HG03025 (cell line): Measurements from ENCODE around the gene C1S.
"Not testable (repeated sequence)": the region's sequence is repeated elsewhere in the genome, so short reads cannot be mapped to it uniquely, and the experiment has no call there.

ENCODE experiments used
- ATAC-seq: cut with Tn5 transposase; IDR thresholded peaks from one replicate; pipeline ENCODE4 v1.9.1; 2021; ENCODE audit warnings: mild to moderate bottlenecking, moderate library complexity; ENCODE audit not compliant: unreplicated experiment, low FRiP score

Gene C1S

DNA sequence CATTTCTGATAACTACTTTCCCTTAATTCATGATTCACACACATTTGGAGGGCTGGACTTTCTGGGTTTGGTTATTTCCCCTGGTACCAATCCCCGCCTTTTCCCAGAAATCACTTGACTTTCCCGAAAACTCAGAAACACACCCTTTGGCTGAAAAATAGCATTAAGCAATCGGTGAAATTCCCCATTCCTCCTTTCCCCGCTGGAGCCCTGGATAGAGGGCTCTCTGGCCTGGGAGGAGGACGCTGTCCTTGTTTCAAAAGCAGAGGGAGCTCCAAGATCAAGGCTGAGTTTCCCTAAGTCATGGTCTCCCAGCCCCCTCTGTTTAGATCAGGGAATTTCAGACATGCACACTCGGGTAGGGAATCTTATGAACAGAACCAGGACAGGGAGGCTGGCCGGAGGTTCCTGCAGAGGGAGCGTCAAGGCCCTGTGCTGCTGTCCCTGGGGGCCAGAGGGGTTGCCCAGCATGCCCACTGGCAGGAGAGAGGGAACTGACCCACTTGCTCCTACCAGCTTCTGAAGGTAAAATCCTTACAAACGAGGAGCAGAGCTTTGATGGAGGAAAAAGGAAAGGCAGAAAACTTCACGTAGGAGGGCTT, at the start of gene C1S:
Gene C1S (plus strand): TSS at position 366 of the 602 bp plus-strand sequence. CDS start 1,195 bp downstream, outside the sequence.
- ATAC-seq = no peak

DNA sequence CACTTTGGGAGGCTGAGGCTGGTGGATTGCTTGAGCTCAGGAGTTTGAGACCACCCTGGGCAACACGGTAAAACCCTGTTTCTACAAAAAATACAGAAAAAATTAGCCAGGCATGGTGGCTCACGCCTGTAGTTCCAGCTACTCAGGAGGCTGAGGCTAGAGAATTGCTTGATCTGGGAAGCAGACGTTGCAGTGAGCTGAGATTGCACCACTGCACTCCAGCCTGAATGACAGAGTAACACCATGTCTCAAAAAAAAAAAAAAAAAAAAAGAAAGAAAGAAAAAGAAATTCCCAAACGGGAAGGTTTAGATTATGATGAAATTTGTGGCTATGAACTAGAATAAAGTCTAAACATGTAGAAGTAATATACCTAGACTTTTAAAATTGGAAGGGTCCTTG, 49.1 kb upstream of the C1S start:
- not testable (repeated sequence) for ATAC-seq

DNA sequence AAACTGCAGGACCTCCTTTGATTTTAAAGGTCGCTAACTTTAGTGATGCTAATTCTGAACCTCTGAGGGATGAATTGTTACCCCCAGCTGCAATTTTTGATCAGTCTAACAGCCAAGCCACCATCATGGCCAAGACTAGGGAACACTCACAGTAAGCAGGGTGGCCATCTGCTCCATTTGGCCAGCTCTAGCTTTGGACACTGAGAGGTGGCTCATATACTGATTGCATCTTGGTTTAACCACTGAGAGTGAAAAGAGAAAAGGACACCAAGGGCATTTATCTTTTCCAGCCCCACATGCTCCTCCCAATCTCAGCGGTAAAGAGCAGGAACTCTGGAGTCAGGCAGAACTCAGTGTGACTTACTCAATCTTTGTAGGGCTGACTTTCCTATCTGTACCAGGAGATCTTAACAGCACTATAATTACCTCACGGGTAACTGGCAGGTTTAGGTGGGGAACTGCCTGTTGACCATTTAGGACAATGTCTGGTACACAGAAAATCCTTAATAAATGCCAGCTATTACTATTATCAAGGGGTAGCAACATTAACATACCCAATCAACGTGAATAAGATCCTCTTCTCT, 48.4 kb upstream of the C1S start:
- ATAC-seq = no peak

DNA sequence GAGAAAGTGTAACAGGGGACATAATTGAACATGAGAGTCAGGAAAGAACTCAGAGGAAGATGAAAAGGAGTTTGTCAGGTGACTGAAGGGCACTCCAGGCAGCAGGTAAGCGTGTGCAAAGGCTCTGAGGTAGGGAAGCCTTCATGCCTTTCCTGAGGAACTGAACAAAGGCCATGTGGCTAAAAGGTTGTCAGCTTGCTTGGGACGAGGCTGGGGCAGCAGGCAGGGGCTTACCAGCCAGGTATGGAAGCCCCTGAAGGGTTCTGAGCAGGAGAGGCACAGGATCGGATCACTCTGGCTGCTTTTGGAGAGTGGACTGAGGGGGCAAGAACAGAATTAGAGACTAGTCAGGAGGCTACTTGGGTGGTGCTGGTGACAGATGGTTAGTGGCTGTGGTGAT, 47.4 kb upstream of the C1S start:
- ATAC-seq = no peak

DNA sequence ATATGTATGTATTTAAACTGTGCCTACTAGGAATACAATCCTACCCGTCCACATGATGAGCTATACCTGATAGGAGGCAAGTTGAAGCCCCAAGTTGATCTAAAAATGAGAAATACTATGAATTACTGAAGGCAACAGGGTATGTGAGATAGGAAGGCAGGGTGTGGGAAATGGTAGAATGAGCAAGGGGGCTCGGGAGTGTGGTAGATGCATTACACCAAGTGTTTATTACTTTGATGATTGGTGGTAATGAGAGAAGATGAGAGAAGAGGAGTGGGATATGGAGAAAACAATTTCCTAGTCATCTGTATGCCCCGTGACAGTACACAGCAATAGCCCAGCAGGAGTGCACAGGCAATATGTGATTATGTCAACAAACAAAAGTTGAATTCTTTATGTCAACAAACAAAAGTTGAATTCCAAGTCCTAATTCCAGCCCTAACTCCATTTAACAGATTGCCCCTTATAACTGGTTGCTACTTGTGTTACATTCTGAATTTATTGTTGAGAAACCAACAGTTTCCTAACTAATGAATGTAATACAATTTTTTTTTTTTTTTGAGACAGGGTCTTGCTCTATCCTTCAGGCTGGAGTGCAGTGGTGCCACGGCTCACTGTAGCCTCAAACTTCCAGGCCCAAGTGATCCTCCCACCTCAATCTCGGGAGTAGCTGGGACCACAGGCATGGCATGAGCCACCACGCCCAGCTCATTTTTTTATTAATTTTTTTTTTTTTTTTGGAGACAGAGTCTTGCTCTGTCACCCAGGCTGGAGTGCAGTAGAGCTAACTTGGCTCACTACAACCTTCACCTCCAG, 44.8 kb upstream of the C1S start:
- no peak for ATAC-seq

DNA sequence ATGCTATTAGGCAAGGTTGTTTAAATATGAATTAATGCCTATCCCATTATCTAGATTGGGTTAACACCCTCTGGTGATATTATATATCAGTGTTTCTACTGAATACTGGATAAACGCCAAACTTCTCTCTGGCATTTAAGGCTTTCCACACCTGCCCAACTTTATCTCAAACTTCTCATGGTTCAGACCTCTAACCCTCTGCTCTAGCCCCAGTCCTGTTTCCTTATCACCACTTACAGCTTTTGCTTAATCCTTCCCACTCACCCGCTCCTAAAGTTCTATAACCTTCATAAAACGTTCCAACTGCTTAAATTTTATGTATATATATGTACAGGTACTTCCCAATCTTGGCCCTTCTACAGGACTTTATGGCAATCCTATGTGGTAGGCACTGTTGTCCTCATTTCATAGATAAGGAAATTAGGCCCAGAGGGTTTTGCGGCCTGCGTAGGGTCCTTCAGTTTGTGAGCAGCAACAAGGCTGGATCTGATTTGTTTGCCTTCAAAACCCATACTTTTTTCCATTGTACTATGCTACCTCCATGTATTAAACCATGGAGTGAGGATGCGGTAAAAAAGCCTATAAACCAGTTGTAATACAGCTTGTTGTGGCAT, 43.5 kb upstream of the C1S start:
- no peak for ATAC-seq

DNA sequence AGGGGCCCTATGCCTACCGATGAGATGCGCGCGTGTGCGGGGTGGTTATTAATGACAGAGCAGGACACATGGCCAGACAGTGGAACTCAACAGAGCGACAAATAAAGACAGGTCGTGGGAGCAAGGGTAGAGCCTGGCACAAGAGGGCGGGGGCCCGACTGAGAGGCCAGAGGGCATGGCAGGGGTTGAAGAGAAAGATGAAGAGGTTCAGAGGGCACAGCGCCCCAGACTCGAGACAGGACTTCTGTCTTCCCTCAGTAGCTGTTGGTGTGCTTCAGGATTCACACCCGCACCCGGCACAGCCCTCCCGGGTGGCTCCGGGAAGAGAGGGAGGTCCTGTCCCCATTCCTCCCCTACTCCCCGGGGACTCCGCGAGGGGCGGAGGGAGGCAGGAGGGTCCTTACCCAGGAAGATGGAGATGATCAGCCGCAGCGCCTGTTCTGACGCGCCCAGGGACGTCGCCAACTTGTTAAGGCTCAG, 42.6 kb upstream of the C1S start:
- ATAC-seq = peak; percentile 9

DNA sequence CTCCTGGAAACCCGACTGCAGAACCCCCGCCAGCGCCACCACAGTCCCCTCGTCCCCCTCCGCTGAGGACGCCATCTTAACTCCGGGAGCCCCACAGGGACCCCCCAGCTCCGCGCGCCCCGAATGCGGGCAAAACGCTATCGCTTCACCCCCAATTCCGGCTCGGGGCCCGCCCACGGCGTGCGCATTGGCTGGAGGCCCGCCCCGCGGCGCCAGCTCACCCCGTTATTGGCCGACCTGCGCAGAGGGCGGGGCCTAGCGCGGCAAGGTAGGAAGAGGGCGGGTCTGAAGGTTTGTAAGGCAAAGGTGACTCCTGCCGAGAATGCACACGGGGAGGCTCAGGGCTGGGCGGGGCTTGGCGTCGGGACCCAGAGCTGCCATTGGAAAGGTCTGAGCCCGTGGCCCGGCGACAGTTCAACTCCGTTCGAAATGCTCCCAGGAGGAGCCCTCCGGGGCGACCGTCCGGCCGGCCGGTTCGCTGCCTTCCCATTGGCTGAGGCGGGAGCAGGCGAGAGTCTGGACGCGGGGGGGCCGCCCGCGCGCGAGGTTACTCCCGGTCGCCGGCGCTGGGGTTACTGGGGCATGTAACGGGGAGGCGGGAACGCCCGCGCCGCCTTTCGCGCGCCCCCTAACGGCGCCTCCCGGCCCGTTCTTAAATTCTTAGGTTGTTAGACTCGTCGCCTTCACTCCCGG, 42.0 kb upstream of the C1S start, which contains the start of gene LPCAT3:
Gene LPCAT3 (minus strand): TSS at position 127 of the 693 bp plus-strand sequence. CDS start 52 bp downstream, at position 75.
- peak; percentile 92 for ATAC-seq

DNA sequence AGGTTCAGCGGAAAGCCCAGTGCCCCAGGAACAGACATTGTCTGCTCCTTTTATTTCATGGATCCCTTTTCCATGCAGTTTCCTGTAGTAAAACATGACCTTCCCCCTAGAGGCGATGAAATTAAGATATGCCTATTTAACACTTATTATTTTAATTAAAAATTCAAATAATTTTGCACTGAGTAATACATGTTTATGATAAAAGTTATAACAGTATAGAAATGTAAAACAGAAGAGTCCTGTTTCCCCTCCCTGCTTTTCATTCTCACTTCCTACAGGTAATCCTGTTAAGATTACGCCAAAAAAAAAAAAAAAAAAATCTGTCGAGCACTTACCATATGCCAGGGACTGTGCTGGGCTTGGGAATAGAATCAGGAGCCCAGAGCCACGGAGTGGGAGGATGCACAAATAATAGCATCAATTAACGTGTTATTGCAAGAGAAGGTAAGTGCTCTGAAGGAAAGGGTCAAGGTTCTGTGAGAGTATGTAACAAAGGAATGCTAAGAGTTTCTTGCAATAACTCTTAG, 41.4 kb upstream of the C1S start:
- ATAC-seq = no peak

DNA sequence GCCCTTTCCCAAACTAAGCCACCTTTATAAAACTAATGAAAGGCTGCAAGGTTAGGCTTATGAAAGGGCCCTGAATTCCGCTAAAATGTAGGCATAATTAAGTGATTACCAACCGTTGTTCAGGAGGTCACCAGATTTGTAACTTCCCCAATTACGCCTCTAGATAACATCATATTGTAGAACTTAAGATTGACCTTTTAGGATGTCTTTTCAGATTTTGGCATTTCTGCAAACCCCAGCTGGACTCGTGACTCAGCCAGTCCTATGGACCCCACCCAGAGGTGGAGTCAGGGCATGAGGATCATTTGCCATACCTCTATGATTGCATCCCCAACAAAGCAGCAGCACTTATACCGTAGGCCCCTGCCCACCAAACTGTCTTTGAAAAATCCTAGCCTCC, 38.6 kb upstream of the C1S start:
- no peak for ATAC-seq

DNA sequence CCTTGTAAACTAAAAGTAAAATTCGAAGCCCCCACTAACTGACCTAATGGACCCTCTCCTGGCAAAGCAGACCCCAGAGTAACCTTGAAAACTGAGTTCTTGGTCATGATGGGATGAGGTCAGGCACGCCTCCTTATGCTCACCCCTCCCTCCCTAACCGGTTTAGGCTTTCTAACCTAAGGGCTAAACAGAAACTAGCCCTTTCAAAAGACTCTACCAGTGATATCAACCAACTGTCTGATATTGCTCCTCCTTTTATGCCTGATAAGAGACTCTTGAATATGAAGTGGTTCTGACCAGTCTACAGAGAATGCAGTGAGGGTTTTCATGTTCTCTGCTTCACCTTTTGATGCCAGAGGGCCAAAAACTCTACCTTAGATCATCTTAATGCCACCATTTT, 37.4 kb upstream of the C1S start:
- no peak for ATAC-seq

DNA sequence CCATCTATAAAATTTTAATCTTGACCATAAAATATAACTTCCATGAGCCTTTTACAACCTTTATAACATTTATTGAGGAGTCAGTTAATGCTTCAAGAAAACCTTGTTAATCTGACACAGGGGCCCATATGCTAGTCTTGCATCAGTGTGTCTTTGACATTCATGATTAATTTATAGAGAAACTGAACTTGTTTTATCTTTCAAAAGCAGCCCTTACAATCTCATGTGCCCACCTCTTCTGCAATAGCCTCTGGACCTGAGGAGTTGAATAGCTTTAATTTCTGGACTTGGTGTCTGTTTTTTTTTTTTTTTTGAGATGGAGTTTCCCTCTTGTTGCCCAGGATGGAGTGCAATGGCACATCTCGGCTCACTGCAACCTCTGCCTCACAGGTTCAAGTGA, 33.7 kb upstream of the C1S start:
- ATAC-seq = no peak

DNA sequence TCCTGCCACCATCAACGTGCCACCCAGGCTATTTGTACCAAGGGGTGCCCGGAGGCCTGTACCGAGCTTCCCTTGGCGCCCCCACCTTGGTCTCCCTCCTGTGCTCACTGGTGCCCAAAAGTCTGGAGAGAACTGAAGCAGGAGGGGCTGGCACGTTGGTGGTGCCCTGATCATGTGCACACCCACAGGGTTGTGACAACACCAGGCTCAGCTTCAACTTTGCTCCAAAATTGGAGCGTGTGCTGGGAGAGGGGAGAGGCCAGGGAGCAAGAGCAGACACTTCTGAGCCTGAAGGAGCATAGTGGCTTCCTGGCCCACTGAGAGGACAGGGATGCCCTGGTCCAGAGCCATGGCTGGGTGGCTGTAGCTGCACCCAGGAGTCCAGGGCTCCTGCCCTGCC, 29.2 kb upstream of the C1S start:
- ATAC-seq = no peak

DNA sequence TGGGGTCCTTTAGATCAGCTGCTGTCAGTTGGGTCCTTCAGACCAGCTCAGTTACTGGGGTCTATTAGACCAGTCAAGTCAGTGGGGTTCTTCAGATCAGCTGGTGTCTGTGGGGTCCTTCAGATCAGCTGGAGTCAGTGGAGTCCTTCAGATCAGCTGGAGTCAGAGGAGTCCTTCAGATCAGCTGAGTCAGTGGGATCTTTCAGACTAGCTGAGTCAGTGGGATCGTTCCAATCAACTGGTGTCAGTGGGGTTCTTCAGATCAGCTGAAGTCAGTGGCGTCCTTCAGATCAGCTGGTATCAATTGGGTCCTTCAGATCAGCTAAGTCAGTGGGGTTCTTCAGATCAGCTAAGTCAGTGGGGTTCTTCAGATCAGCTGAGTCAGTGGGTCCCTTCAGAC, 27.5 kb upstream of the C1S start:
- ATAC-seq = no peak

DNA sequence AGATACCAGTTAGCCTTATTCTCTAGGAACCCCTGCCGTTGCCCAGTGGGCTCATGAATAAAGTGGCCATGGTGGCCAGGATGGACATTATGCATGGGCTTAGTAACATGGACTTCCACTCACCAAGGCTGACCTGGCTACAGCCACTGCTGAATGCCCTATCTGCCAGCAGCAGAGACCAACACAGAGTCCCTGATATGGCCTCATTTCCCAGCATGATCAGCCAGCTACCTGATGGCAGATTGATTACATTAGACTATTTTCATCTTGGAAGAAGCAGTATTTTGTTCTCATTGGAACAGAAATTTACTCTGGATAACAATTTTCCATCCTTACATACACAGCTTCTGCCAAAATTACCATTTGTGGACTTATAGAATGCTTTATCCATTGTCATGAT, 26.1 kb upstream of the C1S start:
- no peak for ATAC-seq

DNA sequence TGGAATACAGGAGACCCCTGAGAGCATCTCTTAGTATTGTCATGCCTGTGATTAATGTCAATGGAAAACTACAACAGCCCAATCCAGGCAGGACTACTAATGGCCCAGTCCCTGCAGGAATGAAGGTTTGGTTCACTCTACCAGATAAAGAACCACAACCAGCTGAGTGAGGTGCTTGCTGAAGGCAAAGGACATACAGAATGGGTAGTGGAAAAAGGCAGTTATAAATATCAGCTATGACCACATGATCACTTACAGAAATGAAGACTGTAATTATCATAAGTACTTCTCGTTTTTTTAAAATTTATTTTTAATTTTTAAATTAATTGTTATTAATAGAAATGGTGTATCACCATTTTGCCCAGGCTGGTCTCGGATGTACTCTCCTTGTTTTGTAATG, 25.1 kb upstream of the C1S start:
- no peak for ATAC-seq

DNA sequence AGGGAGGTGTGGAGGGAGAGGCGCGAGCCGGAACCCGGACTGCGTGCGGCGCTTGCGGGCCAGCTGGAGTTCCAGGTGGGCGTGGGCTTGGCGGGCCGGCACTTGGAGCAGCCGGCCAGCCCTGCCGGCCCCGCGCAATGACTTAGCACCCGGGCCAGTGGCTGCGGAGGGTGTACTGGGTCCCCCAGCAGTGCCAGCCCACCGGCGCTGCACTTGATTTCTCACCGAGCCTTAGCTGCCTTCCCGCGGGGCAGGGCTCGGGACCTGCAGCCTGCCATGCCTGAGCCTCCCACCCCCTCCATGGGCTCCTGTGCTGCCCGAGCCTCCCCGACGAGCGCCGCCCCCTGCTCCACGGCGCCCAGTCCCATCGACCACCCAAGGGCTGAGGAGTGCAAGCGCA, 23.1 kb upstream of the C1S start:
- not testable (repeated sequence) for ATAC-seq

DNA sequence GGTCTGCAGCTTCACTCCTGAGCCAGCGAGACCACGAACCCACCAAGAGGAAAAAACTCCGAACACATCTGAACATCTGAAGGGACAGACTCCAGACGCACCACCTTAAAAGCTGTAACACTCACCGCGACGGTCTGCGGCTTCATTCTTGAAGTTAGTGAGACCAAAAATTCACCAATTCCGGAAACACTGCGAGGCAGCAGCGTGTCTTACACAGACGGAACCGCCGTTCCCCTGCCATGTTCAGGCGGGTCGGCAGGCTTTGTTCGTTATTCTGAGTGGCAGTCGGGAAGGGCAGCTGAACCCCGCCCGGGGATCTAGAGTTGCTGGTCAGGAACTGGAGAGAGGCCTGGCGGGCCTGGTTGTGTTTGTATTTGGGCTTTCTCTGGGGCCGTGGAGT, 21.9 kb upstream of the C1S start:
- no peak for ATAC-seq

DNA sequence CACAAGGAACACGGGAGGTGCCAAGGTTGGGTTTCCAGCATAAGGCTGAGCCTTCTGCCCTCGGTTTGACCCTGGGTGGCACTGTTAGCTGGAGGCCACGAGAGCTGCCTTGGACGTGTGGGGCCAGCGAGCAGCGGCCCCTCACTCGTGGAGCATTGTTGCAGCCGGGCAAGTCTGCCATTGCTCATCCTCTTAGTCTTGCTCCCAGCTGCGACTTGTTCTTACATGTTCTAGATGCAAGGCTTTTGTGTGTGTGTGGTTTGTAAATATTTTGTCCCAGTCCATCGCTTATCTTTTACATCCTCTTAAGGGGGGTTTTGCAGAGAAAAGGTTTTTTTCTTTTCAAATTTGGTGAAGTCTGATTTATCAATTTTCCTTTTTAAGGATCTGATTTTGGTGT, 21.1 kb upstream of the C1S start:
- ATAC-seq = no peak

DNA sequence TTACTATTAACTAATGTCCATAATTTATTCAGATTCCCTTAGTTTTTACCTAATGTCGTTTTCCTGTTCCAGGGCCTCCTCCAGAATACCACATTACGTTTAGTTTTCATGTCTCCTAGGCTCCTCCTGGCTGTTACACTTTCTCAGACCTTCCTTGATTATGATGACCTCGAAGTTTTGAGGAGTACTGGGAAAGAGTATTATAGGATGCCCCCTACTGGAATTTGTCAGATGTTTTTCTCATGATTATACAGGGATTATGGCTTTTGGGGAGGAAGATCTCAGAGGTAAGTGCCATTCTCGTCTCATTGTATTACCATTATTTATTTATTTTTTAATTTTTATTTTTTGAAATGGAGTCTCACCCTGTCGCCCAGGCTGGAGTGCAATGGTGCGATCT, 17.7 kb upstream of the C1S start:
- ATAC-seq = no peak
